Measurements from ENCODE around the gene MYO9B.

DNA sequence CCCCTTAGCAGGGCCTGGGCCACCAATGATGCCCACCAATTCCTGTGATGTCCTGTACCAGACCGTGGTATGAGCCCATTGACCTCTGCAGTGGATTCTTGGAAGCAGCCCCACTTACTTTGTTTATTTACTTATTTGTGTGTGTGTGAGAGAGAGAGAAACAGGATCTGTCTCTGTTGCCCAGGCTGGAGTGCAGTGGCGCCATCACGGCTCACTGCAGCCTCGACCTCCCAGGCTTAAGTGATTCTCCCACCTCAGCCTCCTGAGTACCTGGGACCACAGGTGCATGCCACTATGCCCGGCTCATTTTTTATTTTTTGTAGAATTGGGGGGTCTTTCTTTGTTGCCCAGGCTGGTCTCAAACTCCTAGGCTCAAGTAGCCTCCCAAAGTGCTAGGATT, 13.0 kb downstream of the MYO9B start:
- TF ChIP-seq, protein P1, sequence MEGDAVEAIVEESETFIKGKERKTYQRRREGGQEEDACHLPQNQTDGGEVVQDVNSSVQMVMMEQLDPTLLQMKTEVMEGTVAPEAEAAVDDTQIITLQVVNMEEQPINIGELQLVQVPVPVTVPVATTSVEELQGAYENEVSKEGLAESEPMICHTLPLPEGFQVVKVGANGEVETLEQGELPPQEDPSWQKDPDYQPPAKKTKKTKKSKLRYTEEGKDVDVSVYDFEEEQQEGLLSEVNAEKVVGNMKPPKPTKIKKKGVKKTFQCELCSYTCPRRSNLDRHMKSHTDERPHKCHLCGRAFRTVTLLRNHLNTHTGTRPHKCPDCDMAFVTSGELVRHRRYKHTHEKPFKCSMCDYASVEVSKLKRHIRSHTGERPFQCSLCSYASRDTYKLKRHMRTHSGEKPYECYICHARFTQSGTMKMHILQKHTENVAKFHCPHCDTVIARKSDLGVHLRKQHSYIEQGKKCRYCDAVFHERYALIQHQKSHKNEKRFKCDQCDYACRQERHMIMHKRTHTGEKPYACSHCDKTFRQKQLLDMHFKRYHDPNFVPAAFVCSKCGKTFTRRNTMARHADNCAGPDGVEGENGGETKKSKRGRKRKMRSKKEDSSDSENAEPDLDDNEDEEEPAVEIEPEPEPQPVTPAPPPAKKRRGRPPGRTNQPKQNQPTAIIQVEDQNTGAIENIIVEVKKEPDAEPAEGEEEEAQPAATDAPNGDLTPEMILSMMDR (IDR thresholded peaks at IDR 0.05; ENCODE audit: borderline replicate concordance, extremely low read depth, low read length, poor library complexity, severe bottlenecking), result no peak
- no peak for TF ChIP-seq EZH2 (IDR thresholded peaks at IDR 0.05; ENCODE audit: borderline replicate concordance, low read depth, low read length, severe bottlenecking)

All from DND-41 (cell line).